Stimulated activated CD4-positive, alpha-beta T cell treated with anti-CD3 and anti-CD28 coated beads, Interleukin-1b, Interleukin-23, amount 100 ng/mL, for 48 hours (primary cell): ENCODE results near the gene MS4A6A.
"Not testable (repeated sequence)": the region's sequence is repeated elsewhere in the genome, so short reads cannot be mapped to it uniquely, and the experiment has no call there.

ENCODE experiments used
- DNase-seq: peaks from one replicate; pipeline ENCODE4 v3.0.0-alpha.2; 2020

The MS4A6A gene

GRCh38 chr11:60182541-60183330 is at the start of gene MS4A6A:
Gene MS4A6A, minus strand, starts transcription at chr11:60183083. Its CDS starts 1,356 bp downstream, at chr11:60181727.
- DNase-seq = no peak

- no peak for DNase-seq
These were observed 47.8 kb upstream of the MS4A6A start for GRCh38 chr11:60230681-60231080.

- DNase-seq = no peak
These were observed 39.3 kb upstream of the MS4A6A start for GRCh38 chr11:60222141-60222540.

- DNase-seq = no peak
These were observed 38.8 kb upstream of the MS4A6A start for GRCh38 chr11:60221692-60222091.

- DNase-seq = no peak
These were observed 38.3 kb upstream of the MS4A6A start for GRCh38 chr11:60221181-60221580.

- no peak for DNase-seq
These were observed 31.5 kb upstream of the MS4A6A start for GRCh38 chr11:60214386-60214785.

DNA sequence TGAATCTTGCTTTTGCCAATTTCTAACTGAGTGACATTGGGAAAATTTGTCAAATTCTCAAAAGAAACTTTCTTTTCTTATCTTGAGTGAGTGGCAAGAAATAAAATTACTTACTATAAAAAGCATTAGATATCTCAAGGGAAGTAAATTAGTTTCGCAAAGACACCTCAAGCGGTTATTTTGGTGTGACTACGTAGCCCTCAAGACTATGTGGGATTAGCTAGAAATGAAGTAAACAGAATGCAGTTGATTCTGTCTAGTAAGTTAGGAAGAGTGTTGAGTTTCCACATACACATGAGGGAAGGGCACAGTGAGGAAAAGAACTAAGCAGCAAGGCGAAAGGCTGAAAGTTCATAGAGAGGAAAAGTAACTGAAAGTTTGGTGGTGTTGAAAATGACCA is 28.3 kb upstream of the MS4A6A start:
- DNase-seq = no peak

DNA sequence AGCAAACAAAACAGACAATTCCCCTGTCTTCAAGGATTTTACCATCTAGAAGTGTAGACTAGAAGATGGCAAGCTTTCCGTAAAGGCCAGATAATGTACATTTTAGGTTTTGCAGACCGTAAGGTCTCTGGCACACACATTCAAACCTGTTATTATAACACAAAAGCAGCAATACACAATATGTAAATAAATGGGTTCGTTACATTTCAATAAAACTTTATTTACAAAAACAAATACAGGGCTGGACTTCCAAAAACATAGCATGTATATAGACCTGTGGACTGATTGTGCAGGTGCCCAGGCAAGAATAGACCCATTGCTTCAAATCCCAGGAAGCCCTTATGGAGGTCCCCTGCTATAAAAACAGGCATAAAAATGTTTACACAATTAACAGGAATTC is 27.1 kb upstream of the MS4A6A start:
- DNase-seq = no peak

DNA sequence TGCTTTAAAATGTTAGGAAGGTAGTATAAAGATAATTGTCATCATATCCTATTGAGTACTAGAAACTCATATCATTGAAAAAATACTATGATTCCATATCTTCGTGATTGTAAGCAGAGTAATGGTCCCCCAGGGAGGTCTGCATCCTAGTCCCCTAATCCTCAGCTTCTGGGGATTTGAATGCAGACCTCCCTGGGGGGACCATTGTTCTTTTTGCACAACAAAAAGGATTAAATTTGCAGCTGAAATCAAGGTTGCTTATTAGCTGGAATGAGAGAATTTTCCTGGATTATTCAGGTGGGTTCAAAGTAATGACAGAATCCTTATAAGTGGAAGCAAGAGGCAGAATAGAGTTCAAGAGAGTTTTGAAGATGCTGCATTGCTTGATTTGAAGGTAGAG is 26.1 kb upstream of the MS4A6A start:
- no peak for DNase-seq

GRCh38 chr11:60208146-60208895 is 25.4 kb upstream of the MS4A6A start:
- DNase-seq = no peak

- no peak for DNase-seq
These were observed 23.7 kb upstream of the MS4A6A start for GRCh38 chr11:60206616-60207015.

GRCh38 chr11:60204922-60205321 is 22.0 kb upstream of the MS4A6A start:
- DNase-seq = no peak

GRCh38 chr11:60201334-60201733 is 18.5 kb upstream of the MS4A6A start:
- DNase-seq = not testable (repeated sequence)

DNA sequence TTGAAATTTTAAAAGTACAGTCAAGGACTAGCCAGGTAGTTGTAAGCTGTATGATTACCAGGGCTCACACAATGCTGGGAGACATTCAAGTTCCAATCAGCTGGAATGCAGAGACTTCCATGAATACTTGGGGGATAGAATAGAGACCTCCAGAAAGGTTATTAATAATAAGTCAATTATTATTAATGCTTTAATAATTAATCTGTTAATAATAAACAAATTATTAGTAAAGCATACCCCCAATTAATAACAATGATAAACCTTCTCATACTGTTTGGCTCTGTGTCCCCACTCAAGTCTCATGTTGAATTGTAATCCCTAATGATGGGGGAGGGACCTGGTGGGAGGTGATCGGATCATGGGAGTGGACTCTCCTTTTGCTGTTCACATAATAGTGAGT is 14.6 kb upstream of the MS4A6A start:
- no peak for DNase-seq

DNA sequence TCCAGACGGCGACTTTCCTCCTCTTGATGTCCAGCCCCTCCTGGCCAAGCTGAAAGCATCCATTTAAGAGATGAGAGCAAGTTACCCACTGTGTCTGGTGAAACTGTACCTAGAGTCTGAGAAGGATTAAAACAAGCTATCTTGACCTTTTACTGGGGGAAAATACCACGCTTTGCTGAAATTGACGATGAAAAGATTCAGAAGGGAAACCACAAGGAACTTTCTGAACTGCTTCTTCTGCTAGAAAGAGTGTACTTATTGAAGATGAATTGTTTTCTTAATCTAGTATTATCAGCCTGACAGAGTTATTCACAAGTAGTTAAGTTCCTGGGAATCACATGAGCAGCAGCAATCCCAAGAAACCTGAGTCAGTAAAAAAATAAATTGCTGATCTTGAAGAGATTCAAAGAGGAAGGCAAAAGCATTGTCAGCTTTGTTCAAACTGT is 13.1 kb upstream of the MS4A6A start:
- DNase-seq = no peak

DNA sequence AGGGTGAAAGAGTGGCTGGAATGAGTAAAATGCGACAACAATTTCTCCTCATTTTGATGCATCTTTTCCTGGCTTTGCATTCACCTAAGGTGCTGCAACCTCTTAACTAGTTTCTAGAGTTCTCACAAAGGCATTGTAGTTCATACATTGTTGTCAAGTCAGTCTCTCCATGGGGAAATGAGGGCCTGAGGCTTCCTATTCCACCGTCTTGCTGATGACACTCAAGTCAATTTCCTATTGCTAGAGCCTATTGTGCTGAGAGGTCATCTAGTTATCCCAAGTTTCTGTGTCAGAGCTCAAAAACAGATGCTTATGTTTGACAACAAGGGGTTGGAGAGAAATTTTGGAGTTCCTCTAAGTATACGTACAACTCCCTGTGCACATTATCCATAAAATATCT is 11.6 kb upstream of the MS4A6A start:
- no peak for DNase-seq

GRCh38 chr11:60193687-60194433 is 11.0 kb upstream of the MS4A6A start:
- peak; percentile 66 for DNase-seq

DNA sequence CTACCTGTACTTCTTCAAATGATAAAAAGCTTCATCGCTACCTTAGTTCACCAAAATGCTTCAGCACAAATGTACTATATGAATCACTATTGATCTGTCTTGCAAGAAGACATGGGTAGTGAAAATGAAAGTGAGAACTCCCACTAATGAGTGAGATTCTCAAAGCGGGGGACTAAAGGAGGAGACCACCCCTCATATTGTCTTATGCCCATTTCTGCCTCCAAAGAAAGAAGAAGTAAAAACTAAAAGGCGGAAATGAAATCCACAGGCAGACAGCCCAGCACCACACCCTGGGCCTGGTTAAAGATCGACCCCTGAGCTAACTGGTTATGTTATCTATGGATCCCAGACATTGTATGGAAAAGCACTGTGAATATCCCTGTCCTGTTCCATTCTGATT is 9.7 kb upstream of the MS4A6A start:
- DNase-seq = not testable (repeated sequence)

DNA sequence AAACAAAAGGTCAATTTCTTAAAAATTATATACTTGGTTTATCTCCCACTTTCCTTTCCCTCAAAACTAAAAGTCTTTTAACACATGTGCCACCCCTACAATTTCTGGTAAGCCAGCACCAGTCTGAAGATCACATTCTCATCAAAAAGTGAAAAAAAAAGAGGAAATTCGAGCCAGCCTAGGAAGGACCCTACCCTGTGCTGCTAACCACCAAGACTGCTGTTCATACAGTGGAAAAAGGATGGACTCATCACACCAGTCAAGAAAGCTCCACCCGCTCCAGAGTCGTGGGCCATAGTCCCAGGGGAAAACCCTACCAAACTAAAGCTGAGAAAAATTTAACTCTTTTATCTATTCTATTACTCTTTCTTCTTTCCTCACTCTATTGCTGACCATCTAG is 5.6 kb upstream of the MS4A6A start:
- DNase-seq = not testable (repeated sequence)

DNA sequence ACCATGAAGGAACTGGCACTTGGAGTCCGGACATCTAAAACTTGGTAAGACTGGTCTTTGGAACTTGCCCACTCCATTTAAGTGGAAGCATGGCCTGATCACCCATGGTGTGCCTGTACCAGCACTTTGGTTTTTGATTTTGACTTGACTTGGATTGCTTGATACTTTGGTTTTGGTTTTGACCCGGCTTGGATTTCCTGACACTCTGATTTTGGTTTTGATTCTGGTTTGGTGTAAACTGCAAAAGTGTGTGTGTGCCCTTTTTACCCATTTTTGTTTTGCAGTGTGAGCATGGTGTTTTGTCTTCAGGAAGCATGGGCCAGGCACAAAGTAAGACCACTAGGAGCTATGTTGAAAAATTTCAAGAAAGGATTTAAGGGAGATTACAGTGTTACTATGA is 3.2 kb upstream of the MS4A6A start:
- DNase-seq = not testable (repeated sequence)

DNA sequence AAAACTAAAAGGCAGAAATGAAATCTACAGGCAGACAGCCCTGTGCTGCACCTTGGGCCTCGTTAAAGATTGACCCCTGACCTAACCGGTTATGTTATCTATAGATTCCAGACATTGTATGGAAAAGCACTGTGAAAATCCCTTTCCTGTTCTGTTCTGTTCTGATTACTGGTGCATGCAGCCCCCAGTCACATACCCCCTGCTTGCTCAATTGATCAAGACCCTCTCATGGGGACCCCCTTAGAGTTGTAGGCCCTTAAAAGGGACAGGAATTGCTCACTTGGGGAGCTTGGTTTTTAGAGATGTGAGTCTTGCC is 2.6 kb upstream of the MS4A6A start:
- DNase-seq = not testable (repeated sequence)

GRCh38 chr11:60184824-60185511 is 2.1 kb upstream of the MS4A6A start:
- no peak for DNase-seq

DNA sequence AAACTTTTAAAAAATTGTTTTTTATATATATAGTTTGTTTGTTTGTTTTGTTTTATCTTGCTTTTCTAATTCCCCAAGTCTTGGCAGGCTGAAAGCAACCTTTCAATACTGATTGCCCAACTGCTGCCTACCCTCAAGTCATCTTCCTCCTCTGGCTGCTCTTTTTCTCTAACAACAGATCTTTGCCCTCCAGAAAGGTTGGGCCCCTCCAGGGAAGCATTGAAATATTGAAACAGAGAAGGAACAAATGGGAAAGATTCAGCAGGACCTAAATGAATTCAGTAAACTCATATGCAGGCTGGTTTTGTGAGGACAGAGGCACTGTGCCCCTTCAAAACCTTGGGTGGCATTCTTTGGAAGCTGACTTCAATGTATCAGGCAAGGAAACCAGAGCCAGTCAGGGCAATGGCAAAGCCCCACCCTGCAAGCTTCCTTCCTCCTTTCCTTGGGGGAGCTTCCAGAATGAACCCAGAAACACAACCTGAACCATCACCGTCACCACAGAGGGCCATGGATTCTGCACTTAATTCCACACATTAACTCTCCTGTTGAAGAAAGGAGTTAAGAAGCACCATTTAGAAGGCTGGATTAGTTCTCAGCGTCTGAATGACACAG is 815 bp upstream of the MS4A6A start:
- DNase-seq = no peak
